PC-3 (cell line): Measurements from ENCODE around the gene NDOR1. TPM values are rescaled to one million over a fixed set of nuclear protein-coding genes. Genes with fewer than 3 reads are reported as not detected.

Experiments
- ATAC-seq: fragments of 200-7000 bp; cut with Tn5 transposase; 2 replicates; pipeline ENCODE4 v1.9.1; 2020; ENCODE audit warnings: mild to moderate bottlenecking, moderate library complexity
- BruUV-seq: library from RNA; stranded (reverse); fragments of 400-500 nt; replicated peaks from 2 replicates; lab custom pipeline; 2021; lab: Mats Ljungman, UMichigan
- CTCF ChIA-PET: fragments of 300-600 bp; sonication (Branson Sonifier 250); formaldehyde crosslinking; loops from one replicate; lab custom pipeline; 2022; ENCODE audit warnings: antibody characterized with exemption; lab: Charles Lee
- POLR2A ChIA-PET: fragments of 300-600 bp; sonication (Branson Sonifier 250); formaldehyde crosslinking; loops from one replicate; lab custom pipeline; 2022; ENCODE audit warnings: antibody characterized with exemption; ENCODE audit not compliant: unreplicated experiment; lab: Charles Lee
- DNase-seq: peaks from one replicate; pipeline ENCODE4 v3.0.0-alpha.2; 2015
- H2AFZ ChIP-seq: fragments of 300-600 bp; sonication (generic); 2 replicates; pipeline ENCODE4 v1.6.0; 2016; ENCODE audit warnings: antibody characterized with exemption, low read length
- H3F3A ChIP-seq: fragments of 300-600 bp; sonication (generic); one replicate; pipeline ENCODE4 v1.6.0; 2017; ENCODE audit warnings: antibody characterized with exemption, low read length, control low read depth, mild to moderate bottlenecking; ENCODE audit not compliant: unreplicated experiment
- H3K27ac ChIP-seq: fragments of 300-600 bp; sonication (generic); 2 replicates; pipeline ENCODE4 v1.5.1; 2016; ENCODE audit warnings: mild to moderate bottlenecking, low read length
- H3K27me3 ChIP-seq: fragments of 300-600 bp; sonication (generic); 2 replicates; pipeline ENCODE4 v1.6.1; 2016; ENCODE audit warnings: low read length, mixed read lengths
- H3K36me3 ChIP-seq: fragments of 300-600 bp; sonication (generic); 2 replicates; pipeline ENCODE4 v1.6.1; 2016; ENCODE audit warnings: low read depth, mixed run types, low read length, mixed read lengths
- H3K4me1 ChIP-seq: fragments of 300-600 bp; sonication (generic); 2 replicates; pipeline ENCODE4 v1.5.1; 2016; ENCODE audit warnings: low read length; ENCODE audit not compliant: insufficient read depth
- H3K4me2 ChIP-seq: fragments of 300-600 bp; sonication (generic); 2 replicates; pipeline ENCODE4 v1.6.0; 2016; ENCODE audit warnings: low read length
- H3K4me3 ChIP-seq: fragments of 300-600 bp; sonication (generic); 2 replicates; pipeline ENCODE4 v1.5.1; 2016; ENCODE audit warnings: mild to moderate bottlenecking, low read length, mixed read lengths
- H3K79me2 ChIP-seq: fragments of 300-600 bp; sonication (generic); 2 replicates; pipeline ENCODE4 v1.6.1; 2017; ENCODE audit warnings: low read length, mixed read lengths
- H3K9ac ChIP-seq: fragments of 300-600 bp; sonication (generic); 2 replicates; pipeline ENCODE4 v1.6.0; 2016; ENCODE audit warnings: mild to moderate bottlenecking, low read length
- H3K9me2 ChIP-seq: fragments of 300-600 bp; sonication (generic); replicated peaks from 2 replicates; pipeline ENCODE4 v1.6.1; 2016; ENCODE audit warnings: mixed run types, low read length, mixed read lengths
- H3K9me3 ChIP-seq: fragments of 300-600 bp; sonication (generic); 2 replicates; pipeline ENCODE4 v1.6.1; 2016; ENCODE audit warnings: low read length, mixed read lengths
- H4K20me1 ChIP-seq: fragments of 300-600 bp; sonication (generic); 2 replicates; pipeline ENCODE4 v1.6.1; 2016; ENCODE audit warnings: low read length, mixed read lengths
- EZH2 ChIP-seq: fragments of 300-600 bp; sonication (generic); IDR thresholded peaks from one replicate; pipeline ENCODE4 v1.6.1; 2017; ENCODE audit warnings: antibody characterized with exemption, mild to moderate bottlenecking, low read length; ENCODE audit not compliant: unreplicated experiment
- EZH2phosphoT487 ChIP-seq: fragments of 300-600 bp; sonication (generic); IDR thresholded peaks from 2 replicates; pipeline ENCODE4 v1.6.1; 2018; ENCODE audit warnings: mild to moderate bottlenecking, antibody characterized with exemption, low read length, borderline replicate concordance
- intact Hi-C: fragments of 100-400 bp; cut with micrococcal nuclease; formaldehyde crosslinking; loops from 2 replicates; pipeline ENCODE4 v1.9.0; 2023
- total RNA-seq: library from RNA; depleted of rRNA; stranded (reverse); fragments of >200 nt; gene quantifications from 2 replicates; pipeline ENCODE4 v1.2.3, GENCODE V29; 2014
- TF ChIP-seq, protein P1 (sequence below): fragments of 300-600 bp; sonication (generic); conservative IDR thresholded peaks from 2 replicates; pipeline ENCODE4 v1.5.1; 2017; ENCODE audit warnings: antibody characterized with exemption, low read depth, mild to moderate bottlenecking, low read length

Gene NDOR1
- total RNA-seq, 1 experiment from 2014 or later = 25.7 TPM

DNA sequence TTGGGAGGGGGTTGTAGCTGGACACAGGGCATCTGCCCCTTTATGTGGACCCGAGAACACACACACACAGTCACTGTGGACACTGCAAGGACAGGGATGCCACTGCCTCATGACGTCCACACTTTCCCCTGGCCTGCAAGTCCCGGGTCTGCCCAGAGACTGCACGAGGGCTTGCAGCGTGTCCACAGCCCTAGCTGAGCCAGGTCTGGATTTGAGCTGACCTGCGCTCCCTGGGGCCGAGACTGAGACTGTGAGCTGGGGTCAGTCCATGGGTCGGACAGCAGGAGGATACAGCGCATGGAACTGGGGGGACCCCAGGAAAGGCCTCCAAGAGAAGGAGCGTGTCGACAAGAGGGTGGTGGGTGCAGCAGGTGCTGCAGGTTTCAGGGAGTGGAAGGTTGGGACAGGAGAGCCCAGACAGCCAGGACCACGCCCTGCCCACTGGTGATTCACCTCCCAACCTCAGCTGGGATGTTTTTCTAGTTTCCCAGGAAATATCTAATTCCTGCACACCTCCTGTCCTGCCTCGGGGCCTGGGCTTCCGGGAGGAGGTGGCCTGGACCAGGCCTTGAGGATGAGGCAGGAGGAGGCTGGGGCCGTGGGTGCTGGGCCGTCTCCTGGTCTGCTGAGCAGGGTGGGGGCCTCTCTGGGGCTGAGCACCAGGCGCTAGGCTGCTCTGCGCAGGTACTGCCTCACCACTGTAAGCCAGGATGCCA, 21.0 kb downstream of the NDOR1 start:
- POLR2A ChIA-PET = interaction anchor here (1.2 kb wide), 1 partner anchor 14 kb away, joined by 4 read pairs; no protein-coding TSS in a partner anchor
- Histone ChIP-seq H3K9ac (peak overlapping the region; percentile 83), H3K4me2 (peak overlapping the region; percentile 88), H3K9me2 (no peaks in the 10 kb centered on the region), H3K27me3 (no peaks in the 10 kb centered on the region), H3K36me3 (no peaks in the 10 kb centered on the region), H3K4me3 (peak overlapping the region; percentile 59), H4K20me1 (no peaks in the 10 kb centered on the region), H2AFZ (no peak overlapping the region), H3F3A (peaks cover 2% of the 10 kb centered on the region), H3K27ac (peak overlapping the region; percentile 99), H3K79me2 (peaks cover 19% of the 10 kb centered on the region), H3K4me1 (peaks cover 40% of the 10 kb centered on the region), H3K9me3 (no peaks in the 10 kb centered on the region)
- DNase-seq = peak; percentile 93
- CTCF ChIA-PET = interaction anchor here (0.6 to 1.1 kb wide), 3 partner anchors 36 to 639 kb away, joined by 3 to 5 read pairs (median 4); partner anchors contain the start of genes ANAPC2 and SSNA1
- intact Hi-C loops = loop anchor here (5.0 kb wide), 2 partner anchors 39 to 109 kb away; partner anchors contain the start of genes ANAPC2 and SSNA1
- TSS peak; percentile 36 for BruUV-seq
- peak; percentile 61 for ATAC-seq
- TF ChIP-seq EZH2 (no peak), EZH2phosphoT487 (no peak)
- TF ChIP-seq, protein P1, sequence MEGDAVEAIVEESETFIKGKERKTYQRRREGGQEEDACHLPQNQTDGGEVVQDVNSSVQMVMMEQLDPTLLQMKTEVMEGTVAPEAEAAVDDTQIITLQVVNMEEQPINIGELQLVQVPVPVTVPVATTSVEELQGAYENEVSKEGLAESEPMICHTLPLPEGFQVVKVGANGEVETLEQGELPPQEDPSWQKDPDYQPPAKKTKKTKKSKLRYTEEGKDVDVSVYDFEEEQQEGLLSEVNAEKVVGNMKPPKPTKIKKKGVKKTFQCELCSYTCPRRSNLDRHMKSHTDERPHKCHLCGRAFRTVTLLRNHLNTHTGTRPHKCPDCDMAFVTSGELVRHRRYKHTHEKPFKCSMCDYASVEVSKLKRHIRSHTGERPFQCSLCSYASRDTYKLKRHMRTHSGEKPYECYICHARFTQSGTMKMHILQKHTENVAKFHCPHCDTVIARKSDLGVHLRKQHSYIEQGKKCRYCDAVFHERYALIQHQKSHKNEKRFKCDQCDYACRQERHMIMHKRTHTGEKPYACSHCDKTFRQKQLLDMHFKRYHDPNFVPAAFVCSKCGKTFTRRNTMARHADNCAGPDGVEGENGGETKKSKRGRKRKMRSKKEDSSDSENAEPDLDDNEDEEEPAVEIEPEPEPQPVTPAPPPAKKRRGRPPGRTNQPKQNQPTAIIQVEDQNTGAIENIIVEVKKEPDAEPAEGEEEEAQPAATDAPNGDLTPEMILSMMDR = no peak

DNA sequence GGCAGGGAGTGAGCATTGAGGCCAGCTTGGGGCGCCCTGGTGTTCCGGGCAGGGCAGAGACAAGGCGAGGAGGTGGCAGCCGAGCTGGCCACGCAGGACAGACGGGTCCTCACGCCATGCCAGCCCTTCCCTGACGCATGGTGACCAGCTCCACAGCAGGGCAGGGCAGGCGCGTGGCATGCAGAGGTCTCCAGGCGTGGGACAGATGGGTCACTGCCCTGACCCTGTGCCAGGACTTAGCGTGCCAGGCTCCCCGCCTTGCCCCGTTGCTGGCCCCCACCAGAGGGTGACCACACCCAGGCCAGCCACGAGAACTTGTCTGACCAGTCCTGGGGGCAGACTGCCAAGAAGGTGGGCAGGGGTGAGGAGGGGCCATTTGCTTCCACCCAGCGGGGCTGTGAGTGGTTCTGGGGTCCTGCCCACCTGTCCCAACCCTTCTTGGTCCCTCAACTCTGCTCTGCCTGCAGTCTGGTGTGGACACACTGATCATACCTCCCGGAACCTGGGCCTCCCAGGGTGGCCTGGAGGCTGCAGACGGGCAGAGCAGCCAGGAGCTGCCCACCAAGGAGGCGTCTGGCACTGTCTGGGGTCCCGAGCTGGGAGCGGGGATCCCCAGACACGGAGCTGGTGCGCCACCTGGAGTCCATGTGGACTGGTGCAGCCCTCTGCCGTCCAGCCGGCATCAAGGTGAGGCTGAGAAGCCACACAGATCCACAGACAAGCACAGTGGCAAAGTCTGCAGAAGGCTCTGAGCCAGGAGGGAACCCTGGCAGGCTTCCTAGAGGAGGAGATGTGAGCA, 21.8 kb downstream of the NDOR1 start, which contains the start of gene RNF224:
TSS of gene RNF224 (plus strand) at position 449 of the 799 bp plus-strand sequence. CDS start 834 bp downstream, outside the sequence.
- ChIA-PET CTCF (interaction anchor here (0.6 to 1.1 kb wide), 5 partner anchors 9 to 638 kb away, joined by 3 to 5 read pairs (median 3); partner anchors contain the start of genes ANAPC2 and SSNA1), POLR2A (interaction anchor here (0.6 to 1.2 kb wide), 3 partner anchors 10 to 14 kb away, joined by 3 to 4 read pairs (median 4); partner anchors contain the start of gene TUBB4B)
- Histone ChIP-seq H3F3A (peaks cover 2% of the 10 kb centered on the region), H3K9me2 (no peaks in the 10 kb centered on the region), H3K27me3 (no peaks in the 10 kb centered on the region), H3K27ac (peak within 1 kb of the TSS; percentile 99), H3K9ac (peak within 1 kb of the TSS; percentile 83), H3K9me3 (no peaks in the 10 kb centered on the region), H3K79me2 (peaks cover 19% of the 10 kb centered on the region), H3K4me2 (peak within 1 kb of the TSS; percentile 88), H2AFZ (0 out of 2 replicates have a peak within 1 kb of the TSS, but pooled peaks have one; percentile 42), H3K36me3 (no peaks in the 10 kb centered on the region), H3K4me1 (peaks cover 40% of the 10 kb centered on the region), H4K20me1 (no peaks in the 10 kb centered on the region), H3K4me3 (peak within 1 kb of the TSS; percentile 59)
- TF ChIP-seq EZH2phosphoT487 (peak; percentile 93), EZH2 (no peak)
- TF ChIP-seq, protein P1 = peak; percentile 84
- BruUV-seq = no TSS peak
- intact Hi-C loops = loop anchor here (5.0 kb wide), 2 partner anchors 40 to 110 kb away; partner anchors contain the start of genes ANAPC2 and SSNA1
- DNase-seq = peak; percentile 87
- ATAC-seq = peak; percentile 50
